Skeletal muscle tissue (tissue), 4 donors: ENCODE results near the gene CD46. TPM values are rescaled to one million over a fixed set of nuclear protein-coding genes. Genes with fewer than 3 reads are reported as not detected.

Experiments used
- H3K27ac ChIP-seq: one replicate; pipeline ENCODE4 v1.7.0; 2013; ENCODE audit warnings: mild to moderate bottlenecking, low read depth, low read length, inconsistent platforms
- H3K27me3 ChIP-seq, 3 donors: one replicate each; pipeline ENCODE4 v1.7.0; 2013; ENCODE audit warnings: low read length in 3 of 3; ENCODE audit not compliant: control insufficient read depth in 3 of 3, insufficient read depth in 3 of 3
- H3K36me3 ChIP-seq, 3 donors: one replicate each; pipeline ENCODE4 v1.7.0; 2013; ENCODE audit warnings: low read length in 3 of 3; ENCODE audit not compliant: control insufficient read depth in 3 of 3, insufficient read depth in 3 of 3
- H3K4me1 ChIP-seq, 3 donors: one replicate each; pipeline ENCODE4 v1.7.0; 2013; ENCODE audit warnings: low read length in 3 of 3, mild to moderate bottlenecking in 3 of 3; ENCODE audit not compliant: control insufficient read depth in 3 of 3, insufficient read depth in 3 of 3
- H3K4me3 ChIP-seq, 3 donors: one replicate each; pipeline ENCODE4 v1.7.0; 2013; ENCODE audit warnings: low read length in 3 of 3
- H3K9ac ChIP-seq, 3 donors: one replicate each; pipeline ENCODE4 v1.7.0; 2013; ENCODE audit warnings: low read length in 3 of 3, mild to moderate bottlenecking in 3 of 3, moderate library complexity in 2 of 3, low read depth in 1 of 3
- H3K9me3 ChIP-seq, 3 donors: one replicate each; pipeline ENCODE4 v1.7.0; 2013; ENCODE audit warnings: low read length in 3 of 3; ENCODE audit not compliant: control insufficient read depth in 3 of 3
- total RNA-seq: library from RNA; depleted of rRNA; stranded (reverse); fragments of >200 nt; gene quantifications from one replicate; pipeline ENCODE4 v1.2.3, GENCODE V29; 2014
- donor health status: Osteomylitis.

The CD46 gene
- total RNA-seq, 1 donor from 2014 or later, result 53.8 TPM

DNA sequence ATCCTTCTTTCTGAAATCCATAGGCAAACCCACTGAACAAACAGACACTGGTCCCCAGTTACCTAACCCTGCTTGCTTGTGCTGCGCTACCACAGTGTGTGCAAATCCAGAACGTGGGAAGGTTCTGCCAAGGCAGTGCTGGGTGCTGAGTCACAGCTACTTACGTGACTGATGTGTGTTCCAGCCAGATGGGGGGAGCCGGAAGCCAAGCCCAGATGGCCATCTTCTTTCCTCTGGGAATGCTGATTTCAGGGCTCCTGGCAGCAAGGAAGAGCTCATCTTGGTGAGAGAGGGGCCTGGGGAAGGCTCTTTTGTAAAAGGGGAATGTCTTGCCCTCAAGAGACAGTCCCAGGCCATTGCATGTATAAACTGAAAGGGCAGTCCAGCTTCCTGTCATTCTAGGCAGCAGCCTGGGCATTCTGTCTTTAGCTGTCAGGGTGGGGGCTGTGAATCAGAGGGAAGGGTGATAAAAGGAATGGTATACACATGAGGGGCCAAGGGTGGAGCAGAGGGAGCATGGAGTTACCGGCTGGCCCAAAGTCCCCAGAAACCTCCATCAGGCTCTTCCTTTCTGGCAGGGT is 54.1 kb downstream of the CD46 start:
- Histone ChIP-seq H3K4me1 (peaks cover 67 to 85% (median 76%) of the 10 kb centered on the region in 3 donors), H3K27me3 (no peaks in the 10 kb centered on the region), H3K9ac (peak overlapping the region; percentile 15 to 66 (median 57)), H3K9me3 (no peaks in the 10 kb centered on the region), H3K27ac (peak overlapping the region; percentile 89), H3K4me3 (peak overlapping the region in 2 of 3 donors; percentile 23 to 38), H3K36me3 (peaks cover 77 to 92% (median 85%) of the 10 kb centered on the region in 3 donors)

DNA sequence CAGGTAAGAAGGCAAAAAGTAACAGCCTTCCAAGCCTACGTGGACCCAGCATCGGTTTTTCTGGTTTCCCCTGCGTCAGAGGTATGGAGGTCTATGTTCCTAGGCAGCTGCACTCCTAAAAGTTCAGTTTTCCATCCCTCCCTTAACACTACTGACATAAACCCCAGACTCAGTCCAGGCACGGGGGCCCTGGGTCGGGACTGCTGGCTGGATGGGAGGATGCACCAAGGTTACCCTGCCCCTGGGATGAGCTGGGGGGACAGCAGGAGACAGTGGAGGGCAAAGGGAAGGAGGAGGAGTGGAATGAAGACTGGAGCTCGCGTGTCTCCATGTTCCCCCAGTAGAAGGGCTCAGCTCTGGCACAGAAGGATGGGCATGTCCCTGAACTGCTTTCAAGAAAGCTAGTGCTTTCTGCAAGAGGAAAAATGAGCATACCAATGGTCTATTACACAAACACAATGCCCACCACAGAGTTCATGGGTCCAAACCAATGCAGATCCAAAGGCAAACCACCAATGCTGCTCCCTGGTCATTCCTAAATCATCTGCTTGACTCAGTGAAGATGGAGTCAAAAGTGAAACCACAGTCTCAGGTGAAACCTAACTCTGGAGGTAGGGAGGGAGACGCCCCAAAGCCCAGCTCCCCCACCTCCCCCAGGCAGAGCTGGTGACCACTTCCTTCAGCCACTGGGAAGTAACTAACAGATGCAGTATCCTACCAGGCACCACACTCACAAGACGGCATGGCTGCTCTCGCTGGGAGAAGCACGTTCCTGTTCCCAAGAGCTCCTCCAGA is 54.9 kb downstream of the CD46 start:
- Histone ChIP-seq H3K4me3 (peak overlapping the region in 2 of 3 donors; percentile 12 to 41), H3K27me3 (no peaks in the 10 kb centered on the region), H3K36me3 (peaks cover 78 to 85% (median 83%) of the 10 kb centered on the region in 3 donors), H3K9me3 (no peaks in the 10 kb centered on the region), H3K9ac (peak overlapping the region in 1 of 3 donors; percentile 73), H3K4me1 (peaks cover 74 to 91% (median 82%) of the 10 kb centered on the region in 3 donors), H3K27ac (peak overlapping the region; percentile 89)

DNA sequence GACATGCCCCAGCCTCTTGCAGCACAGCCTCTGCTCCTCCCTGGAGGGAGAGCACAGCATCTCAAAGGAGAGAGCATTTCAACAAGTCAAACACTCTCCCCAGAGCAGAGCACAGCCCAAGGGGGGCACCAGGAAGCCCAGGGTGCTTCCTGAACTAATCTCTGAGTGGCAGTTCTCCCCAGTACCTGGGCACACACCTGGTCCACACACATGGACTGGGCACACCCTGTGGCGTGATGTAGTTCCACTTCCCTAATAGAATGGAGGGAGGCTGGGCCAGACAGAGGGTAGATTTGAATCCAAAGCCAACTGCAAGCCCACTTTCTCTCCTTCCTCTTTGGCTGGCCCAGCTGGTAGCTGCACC is 55.5 kb downstream of the CD46 start:
- Histone ChIP-seq H3K27me3 (no peaks in the 10 kb centered on the region), H3K27ac (peak overlapping the region; percentile 89), H3K9me3 (no peaks in the 10 kb centered on the region), H3K4me1 (peaks cover 78 to 93% (median 86%) of the 10 kb centered on the region in 3 donors), H3K36me3 (peaks cover 76 to 83% (median 80%) of the 10 kb centered on the region in 3 donors), H3K9ac (peak overlapping the region in 2 of 3 donors; percentile 25 to 73), H3K4me3 (peak overlapping the region in 2 of 3 donors; percentile 3 to 41)

DNA sequence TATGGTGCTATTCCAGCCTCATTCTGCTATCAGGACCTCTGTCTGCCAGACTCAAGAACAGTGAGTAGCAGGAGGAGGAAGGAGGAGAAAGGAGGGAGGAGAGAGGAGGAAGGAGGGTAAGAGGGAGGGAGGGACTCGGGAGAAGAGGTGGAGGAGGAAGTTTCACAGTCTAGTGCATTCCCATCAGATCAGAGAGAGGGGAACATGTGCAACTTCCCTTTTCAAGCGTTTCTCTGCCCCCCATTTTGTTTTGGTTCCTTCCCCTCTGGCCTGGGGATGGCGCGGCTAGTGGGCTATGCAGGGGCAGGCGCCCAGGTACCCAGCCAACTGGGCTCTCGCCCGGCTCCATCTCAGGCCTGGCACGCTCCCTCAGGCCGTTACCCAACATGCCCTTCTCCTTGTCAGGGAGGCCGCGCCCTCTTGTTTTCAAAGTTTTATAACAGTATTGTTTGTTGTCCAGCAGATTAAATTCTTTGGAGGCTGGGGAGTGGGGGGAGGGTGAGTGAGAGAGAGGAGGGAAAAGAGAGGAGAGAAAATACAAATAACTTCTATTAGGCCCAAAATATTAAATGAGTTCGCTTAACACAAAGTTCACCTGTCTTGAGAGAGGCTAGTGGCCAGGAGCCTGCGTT is 56.0 kb downstream of the CD46 start:
- H3K4me1 ChIP-seq, result peaks cover 83 to 98% (median 91%) of the 10 kb centered on the region in 3 donors
- peak overlapping the region in 2 of 3 donors; percentile 15 to 46 for H3K4me3 ChIP-seq
- H3K27ac ChIP-seq, result peak overlapping the region; percentile 89
- H3K27me3 ChIP-seq, result no peaks in the 10 kb centered on the region
- peaks cover 77 to 84% (median 80%) of the 10 kb centered on the region in 3 donors for H3K36me3 ChIP-seq
- H3K9ac ChIP-seq, result peak overlapping the region; percentile 23 to 73 (median 25)
- H3K9me3 ChIP-seq, result no peaks in the 10 kb centered on the region

DNA sequence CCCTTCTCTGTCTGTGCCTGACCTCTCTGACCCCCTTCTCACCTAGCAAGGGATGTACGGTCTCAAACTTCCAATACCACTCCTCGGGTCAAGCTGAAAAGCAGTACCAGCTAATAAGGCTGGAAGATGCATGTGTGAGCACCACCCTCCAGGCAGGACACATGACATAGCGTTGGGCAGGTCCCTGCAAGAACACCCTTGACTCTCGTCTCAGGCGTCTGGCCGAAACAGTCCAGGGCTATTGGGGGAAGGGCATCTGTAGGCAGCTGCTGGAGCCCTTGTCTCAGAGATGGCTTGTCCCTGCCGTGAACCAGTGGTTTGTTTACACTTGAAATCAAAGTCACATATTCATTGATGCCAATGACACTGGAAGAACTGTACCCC is 56.5 kb downstream of the CD46 start:
- H3K4me3 ChIP-seq, result peak overlapping the region in 2 of 3 donors; percentile 15 to 46
- peaks cover 88 to 98% (median 96%) of the 10 kb centered on the region in 3 donors for H3K4me1 ChIP-seq
- H3K9ac ChIP-seq, result peak overlapping the region in 2 of 3 donors; percentile 23 to 73
- no peaks in the 10 kb centered on the region for H3K27me3 ChIP-seq
- H3K27ac ChIP-seq, result peak overlapping the region; percentile 89
- H3K36me3 ChIP-seq, result peaks cover 76 to 85% (median 79%) of the 10 kb centered on the region in 3 donors
- no peaks in the 10 kb centered on the region for H3K9me3 ChIP-seq

DNA sequence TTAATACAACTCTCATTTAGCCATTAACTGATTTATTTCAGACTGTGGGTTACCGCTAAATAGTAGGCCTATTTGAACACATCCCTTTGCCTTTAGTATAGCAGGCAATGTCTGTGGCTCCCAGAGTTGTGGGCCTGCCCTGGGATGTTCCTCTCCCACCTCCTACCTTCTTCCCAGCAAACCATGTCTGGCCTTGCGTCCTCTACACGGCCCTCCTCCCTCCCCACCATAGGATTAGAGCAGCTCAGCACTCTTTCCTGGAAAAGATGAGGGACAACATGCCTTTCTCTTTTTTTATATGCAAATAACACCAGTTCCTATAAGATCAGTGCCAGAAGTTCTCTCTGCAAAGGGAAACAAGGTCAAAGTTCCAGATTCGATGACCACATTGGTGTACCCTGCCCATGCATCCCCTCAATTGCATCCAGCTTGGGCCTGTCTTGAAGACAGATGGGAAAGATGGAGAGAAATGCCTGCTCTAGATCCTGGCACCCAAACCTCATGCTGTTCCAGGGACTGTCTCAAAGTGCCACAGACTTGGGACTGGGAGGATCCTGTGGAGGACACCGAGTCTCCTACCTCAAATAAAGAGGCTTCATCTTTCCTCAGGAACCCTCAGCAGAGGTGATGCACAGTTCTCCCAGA is 57.2 kb downstream of the CD46 start:
- Histone ChIP-seq H3K36me3 (peaks cover 76 to 85% (median 77%) of the 10 kb centered on the region in 3 donors), H3K27ac (peak overlapping the region; percentile 51), H3K4me3 (peak overlapping the region in 1 of 3 donors; percentile 30), H3K27me3 (no peaks in the 10 kb centered on the region), H3K9ac (peak overlapping the region in 2 of 3 donors; percentile 51 to 84), H3K9me3 (no peaks in the 10 kb centered on the region), H3K4me1 (peaks cover 95 to 98% (median 98%) of the 10 kb centered on the region in 3 donors)

DNA sequence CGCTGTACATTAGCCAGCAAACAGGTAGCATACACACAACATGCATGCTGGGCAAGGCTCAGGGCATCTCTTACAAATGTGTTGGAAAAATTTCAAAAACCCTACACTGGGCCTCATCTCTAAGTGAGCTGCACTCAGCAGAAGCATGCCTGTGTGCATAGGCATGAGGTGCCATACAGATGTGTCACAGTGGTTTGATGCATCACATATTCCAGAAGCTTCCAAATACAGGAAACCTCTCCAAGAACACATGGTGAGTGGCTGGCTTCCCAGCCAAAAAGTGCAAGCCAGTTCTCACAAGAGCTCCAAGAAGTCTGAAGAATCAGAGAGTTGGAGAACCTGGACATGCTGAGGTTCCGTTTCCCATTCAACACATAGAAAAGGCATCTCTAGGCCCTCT is 58.3 kb downstream of the CD46 start:
- Histone ChIP-seq H3K4me3 (peak overlapping the region in 2 of 3 donors; percentile 8 to 12), H3K27ac (peak overlapping the region; percentile 91), H3K9ac (peak overlapping the region; percentile 14 to 84 (median 35)), H3K9me3 (no peaks in the 10 kb centered on the region), H3K27me3 (no peaks in the 10 kb centered on the region), H3K4me1 (peaks cover 97 to 99% (median 98%) of the 10 kb centered on the region in 3 donors), H3K36me3 (peaks cover 76 to 86% (median 78%) of the 10 kb centered on the region in 3 donors)

DNA sequence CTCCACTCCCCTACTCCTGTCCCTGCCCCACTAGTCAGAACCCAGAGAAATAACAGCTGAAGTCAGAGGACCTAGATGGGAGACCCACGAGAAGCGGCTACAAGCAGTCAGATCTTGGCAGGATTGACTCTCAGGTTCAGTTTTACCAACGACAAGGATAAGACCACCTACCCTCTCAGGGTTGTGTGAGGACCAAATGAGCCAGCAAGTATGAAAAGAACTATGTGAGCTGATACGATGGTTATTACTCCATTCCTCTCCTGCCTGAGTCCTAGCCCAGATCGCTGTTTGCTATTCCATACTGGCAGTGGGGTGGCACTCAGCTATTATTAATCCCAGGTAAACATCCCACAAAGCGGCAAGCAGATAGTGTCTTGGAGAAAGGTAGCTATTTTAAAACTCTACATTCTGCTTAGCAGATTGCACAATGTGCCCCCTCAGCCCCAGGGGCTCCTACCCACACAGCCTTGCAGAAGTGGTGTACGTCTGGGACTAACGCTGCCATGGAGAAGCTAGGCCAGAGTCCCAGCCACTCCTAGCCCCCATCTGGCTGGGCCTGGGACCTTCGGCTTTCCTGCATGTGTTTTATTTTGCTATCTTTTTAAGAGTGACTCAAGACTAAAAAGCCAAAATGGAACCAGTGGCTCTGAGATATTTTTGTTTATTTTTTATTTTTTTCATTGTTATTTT is 58.9 kb downstream of the CD46 start:
- peaks cover 76 to 86% (median 78%) of the 10 kb centered on the region in 3 donors for H3K36me3 ChIP-seq
- H3K27me3 ChIP-seq, result no peaks in the 10 kb centered on the region
- peak overlapping the region in 2 of 3 donors; percentile 12 to 60 for H3K4me3 ChIP-seq
- H3K4me1 ChIP-seq, result peaks cover 97 to 99% (median 98%) of the 10 kb centered on the region in 3 donors
- peak overlapping the region; percentile 91 for H3K27ac ChIP-seq
- no peaks in the 10 kb centered on the region for H3K9me3 ChIP-seq
- H3K9ac ChIP-seq, result peak overlapping the region; percentile 14 to 84 (median 35)

DNA sequence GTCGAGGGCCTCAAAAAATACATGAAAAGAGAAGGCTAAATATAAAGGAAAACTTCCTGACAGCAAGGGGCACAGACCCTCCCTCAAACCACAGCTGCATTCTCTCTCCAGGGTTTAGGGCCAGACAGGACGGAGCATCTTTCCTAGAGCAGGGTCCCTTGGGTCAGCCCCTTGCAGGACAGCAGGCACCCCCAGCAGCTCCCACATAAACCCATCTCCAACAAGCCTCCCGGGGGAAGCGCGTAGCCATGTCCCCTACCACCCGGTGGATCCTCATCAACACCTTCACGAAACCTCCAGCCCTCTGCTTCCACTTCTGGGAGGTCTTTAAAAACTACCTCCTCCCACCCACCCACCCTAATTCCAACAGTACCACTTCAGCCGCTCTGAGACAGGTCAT is 59.5 kb downstream of the CD46 start:
- peaks cover 97 to 99% (median 98%) of the 10 kb centered on the region in 3 donors for H3K4me1 ChIP-seq
- H3K27ac ChIP-seq, result peak overlapping the region; percentile 91
- H3K9ac ChIP-seq, result peak overlapping the region; percentile 22 to 84 (median 64)
- no peaks in the 10 kb centered on the region for H3K9me3 ChIP-seq
- H3K4me3 ChIP-seq, result peak overlapping the region in 2 of 3 donors; percentile 32 to 56
- H3K27me3 ChIP-seq, result no peaks in the 10 kb centered on the region
- peaks cover 77 to 87% (median 79%) of the 10 kb centered on the region in 3 donors for H3K36me3 ChIP-seq
